ENCODE data around the gene BMPER. TPM values are rescaled to one million over a fixed set of nuclear protein-coding genes. Genes with fewer than 3 reads are reported as not detected.

BMPER gene
- total RNA-seq, 1 donor = 11.2 TPM

GRCh38 chr7:34022626-34023025, 117.3 kb downstream of the BMPER start:
- H3K9me3 ChIP-seq (ENCODE audit: low read depth, low read length) = no peaks in the 10 kb centered on the region
- H3K27ac ChIP-seq (ENCODE audit: low read depth, low read length) = no peak overlapping the region
- H3K4me2 ChIP-seq (ENCODE audit: insufficient read depth, low read length) = no peak overlapping the region
- H3K79me2 ChIP-seq (ENCODE audit: insufficient read depth, low read length) = no peaks in the 10 kb centered on the region
- H2AFZ ChIP-seq (ENCODE audit: low read length) = no peak overlapping the region
- DNase-seq (ENCODE audit: insufficient read length, low spot score, missing footprints) = no peak
- no peak overlapping the region for H3K4me3 ChIP-seq (ENCODE audit: insufficient read depth, low read length)
- peaks cover 3% of the 10 kb centered on the region for H3K4me1 ChIP-seq (ENCODE audit: insufficient read depth, low read length)
- no peaks in the 10 kb centered on the region for H4K20me1 ChIP-seq (ENCODE audit: insufficient read depth, low read length)
- H3K36me3 ChIP-seq (ENCODE audit: insufficient read depth, low read length) = no peaks in the 10 kb centered on the region
- no peaks in the 10 kb centered on the region for H3K27me3 ChIP-seq (ENCODE audit: insufficient read depth, low read length)
- no peak for TF ChIP-seq CTCF (IDR thresholded peaks at IDR 0.05; ENCODE audit: extremely low read depth, low read depth, low read length)

- no peak overlapping the region for H3K4me3 ChIP-seq (ENCODE audit: insufficient read depth, low read length)
- no peaks in the 10 kb centered on the region for H3K27me3 ChIP-seq (ENCODE audit: insufficient read depth, low read length)
- TF ChIP-seq CTCF (IDR thresholded peaks at IDR 0.05; ENCODE audit: extremely low read depth, low read depth, low read length) = no peak
- no peaks in the 10 kb centered on the region for H3K79me2 ChIP-seq (ENCODE audit: insufficient read depth, low read length)
- peaks cover 3% of the 10 kb centered on the region for H3K4me1 ChIP-seq (ENCODE audit: insufficient read depth, low read length)
- no peak overlapping the region for H3K4me2 ChIP-seq (ENCODE audit: insufficient read depth, low read length)
- H3K27ac ChIP-seq (ENCODE audit: low read depth, low read length) = no peak overlapping the region
- DNase-seq (ENCODE audit: insufficient read length, low spot score, missing footprints) = no peak
- no peaks in the 10 kb centered on the region for H3K9me3 ChIP-seq (ENCODE audit: low read depth, low read length)
- no peaks in the 10 kb centered on the region for H4K20me1 ChIP-seq (ENCODE audit: insufficient read depth, low read length)
- H3K36me3 ChIP-seq (ENCODE audit: insufficient read depth, low read length) = no peaks in the 10 kb centered on the region
- no peak overlapping the region for H2AFZ ChIP-seq (ENCODE audit: low read length)
These were observed 120.3 kb downstream of the BMPER start for GRCh38 chr7:34025600-34025999.

GRCh38 chr7:34026481-34027190, 121.3 kb downstream of the BMPER start:
- H3K79me2 ChIP-seq (ENCODE audit: insufficient read depth, low read length) = no peaks in the 10 kb centered on the region
- H3K27me3 ChIP-seq (ENCODE audit: insufficient read depth, low read length) = no peaks in the 10 kb centered on the region
- no peak overlapping the region for H3K27ac ChIP-seq (ENCODE audit: low read depth, low read length)
- no peak for TF ChIP-seq CTCF (IDR thresholded peaks at IDR 0.05; ENCODE audit: extremely low read depth, low read depth, low read length)
- H3K9me3 ChIP-seq (ENCODE audit: low read depth, low read length) = no peaks in the 10 kb centered on the region
- DNase-seq (ENCODE audit: insufficient read length, low spot score, missing footprints) = no peak
- no peaks in the 10 kb centered on the region for H4K20me1 ChIP-seq (ENCODE audit: insufficient read depth, low read length)
- H3K36me3 ChIP-seq (ENCODE audit: insufficient read depth, low read length) = no peaks in the 10 kb centered on the region
- peaks cover 3% of the 10 kb centered on the region for H3K4me1 ChIP-seq (ENCODE audit: insufficient read depth, low read length)
- no peak overlapping the region for H3K4me3 ChIP-seq (ENCODE audit: insufficient read depth, low read length)
- H3K4me2 ChIP-seq (ENCODE audit: insufficient read depth, low read length) = no peak overlapping the region
- H2AFZ ChIP-seq (ENCODE audit: low read length) = no peak overlapping the region

- Histone ChIP-seq H3K79me2 (ENCODE audit: insufficient read depth, low read length) (no peaks in the 10 kb centered on the region), H3K9me3 (ENCODE audit: low read depth, low read length) (no peaks in the 10 kb centered on the region), H3K4me2 (ENCODE audit: insufficient read depth, low read length) (no peak overlapping the region), H3K36me3 (ENCODE audit: insufficient read depth, low read length) (no peaks in the 10 kb centered on the region), H3K27ac (ENCODE audit: low read depth, low read length) (no peak overlapping the region), H2AFZ (ENCODE audit: low read length) (no peak overlapping the region), H4K20me1 (ENCODE audit: insufficient read depth, low read length) (no peaks in the 10 kb centered on the region), H3K4me1 (ENCODE audit: insufficient read depth, low read length) (peaks cover 4% of the 10 kb centered on the region), H3K4me3 (ENCODE audit: insufficient read depth, low read length) (no peak overlapping the region), H3K27me3 (ENCODE audit: insufficient read depth, low read length) (no peaks in the 10 kb centered on the region)
- no peak for TF ChIP-seq CTCF (IDR thresholded peaks at IDR 0.05; ENCODE audit: extremely low read depth, low read depth, low read length)
- DNase-seq (ENCODE audit: insufficient read length, low spot score, missing footprints) = no peak
These were observed 125.8 kb downstream of the BMPER start for GRCh38 chr7:34031156-34031555.

All from osteoblast (primary cell).